ENCODE results near the gene PEMT.

The PEMT gene

GRCh38 chr17:17569691-17570090, 21.8 kb downstream of the PEMT start:
- no peak for DNase-seq

- DNase-seq, result peak; percentile 78
Measured at GRCh38 chr17:17568772-17569195, 22.7 kb downstream of the PEMT start.

GRCh38 chr17:17567631-17568030, 23.9 kb downstream of the PEMT start:
- DNase-seq, result no peak

- DNase-seq, result no peak
Measured at GRCh38 chr17:17566896-17567513, 24.5 kb downstream of the PEMT start.

GRCh38 chr17:17565471-17566339, 25.8 kb downstream of the PEMT start:
- no peak for DNase-seq

GRCh38 chr17:17564896-17565295, 26.6 kb downstream of the PEMT start:
- no peak for DNase-seq

- no peak for DNase-seq
Measured at GRCh38 chr17:17564323-17564722, 27.2 kb downstream of the PEMT start.

- no peak for DNase-seq
Measured at GRCh38 chr17:17563530-17563929, 28.0 kb downstream of the PEMT start.

GRCh38 chr17:17562146-17562511, 29.4 kb downstream of the PEMT start:
- no peak for DNase-seq

GRCh38 chr17:17561408-17562145, 29.9 kb downstream of the PEMT start:
- no peak for DNase-seq

- DNase-seq, result no peak
Measured at GRCh38 chr17:17560975-17561374, 30.5 kb downstream of the PEMT start.

GRCh38 chr17:17560167-17560566, 31.3 kb downstream of the PEMT start:
- DNase-seq, result no peak

- DNase-seq, result no peak
Measured at GRCh38 chr17:17559164-17559563, 32.3 kb downstream of the PEMT start.

GRCh38 chr17:17558431-17558830, 33.1 kb downstream of the PEMT start:
- no peak for DNase-seq

- DNase-seq, result no peak
Measured at GRCh38 chr17:17557796-17558195, 33.7 kb downstream of the PEMT start.

GRCh38 chr17:17556671-17557070, 34.8 kb downstream of the PEMT start:
- no peak for DNase-seq

GRCh38 chr17:17555906-17556305, 35.6 kb downstream of the PEMT start:
- DNase-seq, result no peak

GRCh38 chr17:17555151-17555550, 36.4 kb downstream of the PEMT start:
- DNase-seq, result no peak

- no peak for DNase-seq
Measured at GRCh38 chr17:17554266-17554665, 37.2 kb downstream of the PEMT start.

GRCh38 chr17:17553217-17554195, 38.0 kb downstream of the PEMT start:
- DNase-seq, result no peak

- DNase-seq, result no peak
Measured at GRCh38 chr17:17552351-17553216, 38.9 kb downstream of the PEMT start.

- DNase-seq, result no peak
Measured at GRCh38 chr17:17551361-17551760, 40.1 kb downstream of the PEMT start.
